ENCODE results near the gene C17orf100.

- TF ChIP-seq, protein P1, sequence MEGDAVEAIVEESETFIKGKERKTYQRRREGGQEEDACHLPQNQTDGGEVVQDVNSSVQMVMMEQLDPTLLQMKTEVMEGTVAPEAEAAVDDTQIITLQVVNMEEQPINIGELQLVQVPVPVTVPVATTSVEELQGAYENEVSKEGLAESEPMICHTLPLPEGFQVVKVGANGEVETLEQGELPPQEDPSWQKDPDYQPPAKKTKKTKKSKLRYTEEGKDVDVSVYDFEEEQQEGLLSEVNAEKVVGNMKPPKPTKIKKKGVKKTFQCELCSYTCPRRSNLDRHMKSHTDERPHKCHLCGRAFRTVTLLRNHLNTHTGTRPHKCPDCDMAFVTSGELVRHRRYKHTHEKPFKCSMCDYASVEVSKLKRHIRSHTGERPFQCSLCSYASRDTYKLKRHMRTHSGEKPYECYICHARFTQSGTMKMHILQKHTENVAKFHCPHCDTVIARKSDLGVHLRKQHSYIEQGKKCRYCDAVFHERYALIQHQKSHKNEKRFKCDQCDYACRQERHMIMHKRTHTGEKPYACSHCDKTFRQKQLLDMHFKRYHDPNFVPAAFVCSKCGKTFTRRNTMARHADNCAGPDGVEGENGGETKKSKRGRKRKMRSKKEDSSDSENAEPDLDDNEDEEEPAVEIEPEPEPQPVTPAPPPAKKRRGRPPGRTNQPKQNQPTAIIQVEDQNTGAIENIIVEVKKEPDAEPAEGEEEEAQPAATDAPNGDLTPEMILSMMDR (IDR thresholded peaks at IDR 0.05): no peak
- TF ChIP-seq POLR2A (IDR thresholded peaks at IDR 0.05; ENCODE audit: low read depth) (no peak), POLR2AphosphoS5 (IDR thresholded peaks at IDR 0.05) (no peak), EP300 (IDR thresholded peaks at IDR 0.05) (no peak)
Observed at GRCh38 chr17:6683730-6684459, 32.3 kb downstream of the C17orf100 start.
